Epithelial cell of umbilical artery (primary cell): ENCODE data around the gene SPATA31A1. TPM values are rescaled to one million over a fixed set of nuclear protein-coding genes. Genes with fewer than 3 reads are reported as not detected.

Experiments
- total RNA-seq: library from RNA; depleted of rRNA; stranded (reverse); fragments of >200 nt; gene quantifications from 2 replicates; pipeline ENCODE4 v1.2.3, GENCODE V29; 2014

The SPATA31A1 gene
- total RNA-seq: not detected in 2 replicates

DNA sequence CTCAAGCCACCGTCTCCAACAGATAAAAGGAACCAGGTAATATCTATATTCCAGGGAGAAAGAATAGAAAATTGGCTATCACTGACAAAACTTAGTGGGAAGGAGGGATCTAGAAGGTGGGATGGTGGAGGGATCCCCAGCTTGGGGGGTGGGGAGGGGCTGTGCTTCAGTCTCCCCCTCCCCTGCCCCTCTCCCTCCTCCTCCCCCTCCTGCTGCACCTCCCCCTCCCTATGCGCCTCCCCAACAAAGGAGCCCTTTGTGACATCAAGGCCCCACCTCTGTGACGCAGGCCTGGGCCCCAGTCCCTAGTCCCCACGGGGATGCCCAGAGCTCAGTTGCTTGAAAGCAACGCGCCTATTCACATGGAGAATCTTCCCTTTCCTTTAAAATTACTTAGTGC, at the start of gene SPATA31A1:
Gene SPATA31A1 (plus strand): TSS at position 301 of the 400 bp plus-strand sequence. CDS start 62 bp downstream, at position 363.

Other genes starting within 250 kb of the SPATA31A1 start
- 5.8 and 13.0 TPM in 2 replicates for gene CNTNAP3, start 67.5 kb upstream of the SPATA31A1 start, total RNA-seq